Hippocampal formation (tissue), 2 donors: ENCODE results near the gene CCDC148.

Source experiments
- DNase-seq, 2 donors: peaks; one replicate each; lab custom pipeline; 2025; lab: John Stamatoyannopoulos, UW

CCDC148 gene

GRCh38 chr2:158174495-158174894 lies 282.1 kb downstream of the CCDC148 start:
- DNase-seq: no peak

GRCh38 chr2:158172719-158173118 lies 283.8 kb downstream of the CCDC148 start:
- no peak for DNase-seq

GRCh38 chr2:158154596-158154995 lies 302.0 kb downstream of the CCDC148 start:
- no peak for DNase-seq

- DNase-seq: no peak
Observed at GRCh38 chr2:158153270-158154015, 303.1 kb downstream of the CCDC148 start.

GRCh38 chr2:158144914-158145625 lies 311.5 kb downstream of the CCDC148 start:
- no peak for DNase-seq

- DNase-seq: no peak
Observed at GRCh38 chr2:158143703-158144360, 312.7 kb downstream of the CCDC148 start.

- no peak for DNase-seq
Observed at GRCh38 chr2:158142568-158143332, 313.8 kb downstream of the CCDC148 start.

GRCh38 chr2:158142165-158142564 lies 314.4 kb downstream of the CCDC148 start:
- no peak for DNase-seq

- no peak for DNase-seq
Observed at GRCh38 chr2:158140201-158140600, 316.4 kb downstream of the CCDC148 start.

GRCh38 chr2:158138255-158138654 lies 318.3 kb downstream of the CCDC148 start:
- DNase-seq: no peak

- DNase-seq: no peak
Observed at GRCh38 chr2:158135096-158135495, 321.5 kb downstream of the CCDC148 start.

- DNase-seq: no peak
Observed at GRCh38 chr2:158134655-158135054, 321.9 kb downstream of the CCDC148 start.

GRCh38 chr2:158134055-158134454 lies 322.5 kb downstream of the CCDC148 start:
- no peak for DNase-seq

GRCh38 chr2:158131919-158132566 lies 324.5 kb downstream of the CCDC148 start:
- no peak for DNase-seq

- DNase-seq: no peak
Observed at GRCh38 chr2:158131483-158131912, 325.1 kb downstream of the CCDC148 start.

- DNase-seq: no peak
Observed at GRCh38 chr2:158130832-158131473, 325.6 kb downstream of the CCDC148 start.

- no peak for DNase-seq
Observed at GRCh38 chr2:158129037-158129436, 327.5 kb downstream of the CCDC148 start.

GRCh38 chr2:158128168-158128973 lies 328.2 kb downstream of the CCDC148 start:
- DNase-seq: no peak

GRCh38 chr2:158127380-158127804 lies 329.2 kb downstream of the CCDC148 start:
- DNase-seq: no peak
